Lower leg skin (tissue), 4 donors: ENCODE data around the gene RERE. TPM values are rescaled to one million over a fixed set of nuclear protein-coding genes. Genes with fewer than 3 reads are reported as not detected.

Source experiments
- DNase-seq, 2 donors: peaks; one replicate each; pipeline ENCODE4 v3.0.0-alpha.2; 2019; ENCODE audit warnings: low spot score in 2 of 2
- H3K4me3 ChIP-seq: fragments of 200-600 bp; sonication (generic); 2 replicates; pipeline ENCODE4 v1.5.1; 2017; ENCODE audit warnings: mild to moderate bottlenecking, low read depth; ENCODE audit not compliant: poor library complexity, severe bottlenecking
- POLR2A ChIP-seq, 2 donors: fragments of 450-650 bp; IDR thresholded peaks; one replicate each; pipeline ENCODE4 v1.6.1; 2016 to 2017; ENCODE audit warnings: antibody characterized with exemption in 2 of 2, mild to moderate bottlenecking in 1 of 2, moderate library complexity in 1 of 2
- WGBS, 2 donors: methylation state at CpG; one replicate each; pipeline ENCODE4 v1.1.5; 2018; 5-methylcytosine and 5-hydroxymethylcytosine counted together
- intact Hi-C: fragments of 100-400 bp; cut with DNase I; formaldehyde crosslinking; loops from one replicate; pipeline ENCODE4 v1.15.0; 2023; ENCODE audit warnings: low total_unique reads
- total RNA-seq, 4 donors: library from RNA; depleted of rRNA; stranded (reverse); fragments of >200 nt; gene quantifications; one replicate each; pipeline ENCODE4 v1.1.0, GENCODE V29; 2016
- TF ChIP-seq, protein P1 (sequence below), 3 donors: fragments of 450-650 bp; IDR thresholded peaks; one replicate each; pipeline ENCODE4 v1.5.1; 2016; ENCODE audit warnings: antibody characterized with exemption in 3 of 3, mild to moderate bottlenecking in 3 of 3, moderate library complexity in 2 of 3

RERE gene
- total RNA-seq, 4 donors from 2014 or later = 41.0 to 84.9 (median 76.8) TPM

DNA sequence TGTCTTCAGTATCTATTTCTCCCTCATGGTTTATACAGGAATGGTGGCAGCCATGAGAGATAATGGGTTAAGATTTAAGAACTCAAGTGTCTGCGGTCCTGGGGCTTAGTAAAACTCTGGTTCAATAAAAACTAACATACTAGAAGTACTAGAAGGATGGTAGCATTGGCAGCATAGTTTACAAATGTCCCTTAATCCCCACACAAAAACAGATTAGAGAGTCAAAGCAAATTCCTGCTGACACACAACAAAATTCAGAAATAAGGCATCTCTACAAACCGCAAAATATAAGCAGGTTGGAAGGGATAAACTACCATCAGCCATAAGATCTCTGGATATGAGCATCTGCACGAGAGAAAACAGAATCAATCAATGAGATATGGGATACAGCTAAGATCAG is 234.4 kb downstream of the RERE start:
- intact Hi-C loops = no loop called here
- WGBS, 2 donors = 93 to 94% methylated on average over 3 of the region's 3 CpGs
- DNase-seq = no peak
- no peak for TF ChIP-seq POLR2A (IDR thresholded peaks at IDR 0.05)
- TF ChIP-seq, protein P1, sequence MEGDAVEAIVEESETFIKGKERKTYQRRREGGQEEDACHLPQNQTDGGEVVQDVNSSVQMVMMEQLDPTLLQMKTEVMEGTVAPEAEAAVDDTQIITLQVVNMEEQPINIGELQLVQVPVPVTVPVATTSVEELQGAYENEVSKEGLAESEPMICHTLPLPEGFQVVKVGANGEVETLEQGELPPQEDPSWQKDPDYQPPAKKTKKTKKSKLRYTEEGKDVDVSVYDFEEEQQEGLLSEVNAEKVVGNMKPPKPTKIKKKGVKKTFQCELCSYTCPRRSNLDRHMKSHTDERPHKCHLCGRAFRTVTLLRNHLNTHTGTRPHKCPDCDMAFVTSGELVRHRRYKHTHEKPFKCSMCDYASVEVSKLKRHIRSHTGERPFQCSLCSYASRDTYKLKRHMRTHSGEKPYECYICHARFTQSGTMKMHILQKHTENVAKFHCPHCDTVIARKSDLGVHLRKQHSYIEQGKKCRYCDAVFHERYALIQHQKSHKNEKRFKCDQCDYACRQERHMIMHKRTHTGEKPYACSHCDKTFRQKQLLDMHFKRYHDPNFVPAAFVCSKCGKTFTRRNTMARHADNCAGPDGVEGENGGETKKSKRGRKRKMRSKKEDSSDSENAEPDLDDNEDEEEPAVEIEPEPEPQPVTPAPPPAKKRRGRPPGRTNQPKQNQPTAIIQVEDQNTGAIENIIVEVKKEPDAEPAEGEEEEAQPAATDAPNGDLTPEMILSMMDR (IDR thresholded peaks at IDR 0.05) = no peak
- no peak overlapping the region for H3K4me3 ChIP-seq

GRCh38 chr1:8580566-8580965 is 236.9 kb downstream of the RERE start:
- intact Hi-C loops = no loop called here
- TF ChIP-seq, protein P1 (IDR thresholded peaks at IDR 0.05) = no peak
- TF ChIP-seq POLR2A (IDR thresholded peaks at IDR 0.05) = no peak
- no peak overlapping the region for H3K4me3 ChIP-seq
- WGBS, 2 donors = 66 to 73% methylated on average over 4 of the region's 4 CpGs
- no peak for DNase-seq

- no peak overlapping the region for H3K4me3 ChIP-seq
- DNase-seq = no peak
- 93 to 95% methylated on average over 5 of the region's 5 CpGs for WGBS, 2 donors
- intact Hi-C loops = no loop called here
- TF ChIP-seq, protein P1 (IDR thresholded peaks at IDR 0.05) = no peak
- no peak for TF ChIP-seq POLR2A (IDR thresholded peaks at IDR 0.05)
Measured at GRCh38 chr1:8578936-8579335, 238.5 kb downstream of the RERE start.

GRCh38 chr1:8578132-8578877 is 239.1 kb downstream of the RERE start:
- intact Hi-C loops = no loop called here
- no peak overlapping the region for H3K4me3 ChIP-seq
- DNase-seq = no peak
- TF ChIP-seq POLR2A (IDR thresholded peaks at IDR 0.05) = no peak
- TF ChIP-seq, protein P1 (IDR thresholded peaks at IDR 0.05) = no peak
- WGBS, 2 donors = 92% methylated on average over 2 of the region's 2 CpGs

DNA sequence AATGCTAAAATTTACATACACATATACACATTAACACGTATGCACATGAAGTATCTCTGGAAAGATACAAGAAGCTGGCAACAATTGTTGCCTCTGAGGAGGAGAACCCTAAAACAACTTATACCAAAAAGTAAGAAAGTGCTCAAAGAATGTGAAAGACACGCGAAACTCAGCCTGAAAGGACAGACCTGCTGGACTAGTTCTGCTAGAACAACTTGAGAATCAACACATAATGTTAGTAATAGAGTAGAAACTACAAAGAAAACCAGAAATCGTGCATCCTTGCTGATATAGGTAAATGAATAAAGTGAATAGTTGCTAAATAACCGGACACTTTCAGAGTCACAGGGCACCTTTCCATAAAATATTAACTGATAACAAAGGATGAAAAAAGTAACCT is 242.5 kb downstream of the RERE start:
- H3K4me3 ChIP-seq = no peak overlapping the region
- intact Hi-C loops = no loop called here
- TF ChIP-seq POLR2A (IDR thresholded peaks at IDR 0.05) = no peak
- TF ChIP-seq, protein P1 (IDR thresholded peaks at IDR 0.05) = no peak
- WGBS, 2 donors = 65 to 72% methylated on average over 5 of the region's 5 CpGs
- DNase-seq = no peak

DNA sequence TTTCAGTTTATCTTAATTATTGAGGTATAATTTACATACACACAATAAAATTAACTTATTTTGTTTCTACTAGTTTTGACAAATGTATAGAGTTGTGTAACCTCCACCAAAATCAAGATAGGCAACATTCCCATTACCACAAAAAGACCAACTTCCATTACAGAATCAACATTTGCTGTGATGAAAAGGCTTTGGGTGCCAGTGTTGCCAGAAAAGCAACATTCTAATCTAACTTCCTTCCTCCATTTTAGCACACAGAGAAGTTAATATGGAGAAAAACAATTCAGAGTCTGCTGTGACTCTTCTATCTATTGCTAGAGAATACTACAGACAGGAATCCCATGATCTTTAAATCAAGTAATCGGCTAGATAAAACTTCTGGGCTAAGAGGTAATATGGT is 245.3 kb downstream of the RERE start:
- no peak for TF ChIP-seq POLR2A (IDR thresholded peaks at IDR 0.05)
- TF ChIP-seq, protein P1 (IDR thresholded peaks at IDR 0.05) = no peak
- DNase-seq = no peak
- 81 to 86% methylated on average over 1 of the region's 1 CpG for WGBS, 2 donors
- H3K4me3 ChIP-seq = no peak overlapping the region
- intact Hi-C loops = no loop called here
